H1 (cell line): ENCODE measurements around the gene ANGEL2. TPM values are rescaled to one million over a fixed set of nuclear protein-coding genes. Genes with fewer than 3 reads are reported as not detected.
"Not testable (repeated sequence)": the region's sequence is repeated elsewhere in the genome, so short reads cannot be mapped to it uniquely, and the experiment has no call there.

ENCODE experiments used
- CTCF ChIA-PET: fragments of 300-600 bp; sonication (Branson Sonifier 250); formaldehyde crosslinking; loops from one replicate; lab custom pipeline; 2021; ENCODE audit not compliant: partially characterized antibody; lab: Charles Lee
- POLR2A ChIA-PET: fragments of 300-600 bp; sonication (Branson Sonifier 250); formaldehyde crosslinking; loops from one replicate; lab custom pipeline; 2021; ENCODE audit warnings: inconsistent platforms; ENCODE audit not compliant: partially characterized antibody; lab: Charles Lee
- DNase-seq, 2 experiments: peaks; one replicate each; pipeline versions ENCODE4 v3.0.0 to v3.0.0-alpha.2; 2010 to 2022; ENCODE audit warnings: low spot score in 2 of 2, low read depth in 1 of 2, mixed read lengths in 1 of 2
- FAIRE-seq: peaks from 2 replicates; lab custom pipeline; 2011; peaks lifted over from hg19 to GRCh38; lab: Jason Lieb, UNC
- H2AFZ ChIP-seq: 2 replicates; pipeline ENCODE4 v1.8.1; 2012; ENCODE audit warnings: low read length, inconsistent platforms
- H2AK5ac ChIP-seq: 2 replicates; pipeline ENCODE4 v1.6.1; 2013; ENCODE audit warnings: low read depth, low read length
- H2BK120ac ChIP-seq: replicated peaks from 2 replicates; pipeline ENCODE3; 2013; ENCODE audit warnings: low read depth, low read length, inconsistent platforms
- H2BK12ac ChIP-seq: 2 replicates; pipeline ENCODE4 v1.6.1; 2013; ENCODE audit warnings: low read depth, low read length
- H2BK15ac ChIP-seq: 2 replicates; pipeline ENCODE4 v1.6.1; 2013; ENCODE audit warnings: low read length
- H2BK20ac ChIP-seq: 2 replicates; pipeline ENCODE4 v1.6.1; 2013; ENCODE audit warnings: low read length
- H2BK5ac ChIP-seq: 2 replicates; pipeline ENCODE4 v1.6.1; 2013; ENCODE audit warnings: low read depth, low read length
- H3K14ac ChIP-seq: 2 replicates; pipeline ENCODE4 v1.6.1; 2013; ENCODE audit warnings: inconsistent platforms; ENCODE audit not compliant: insufficient read length
- H3K18ac ChIP-seq: 2 replicates; pipeline ENCODE4 v1.6.1; 2013; ENCODE audit warnings: low read length; ENCODE audit errors: extremely low read depth
- H3K23ac ChIP-seq: 2 replicates; pipeline ENCODE4 v1.6.1; 2013; ENCODE audit warnings: inconsistent platforms; ENCODE audit not compliant: insufficient read length
- H3K23me2 ChIP-seq: 2 replicates; pipeline ENCODE4 v1.6.1; 2013; ENCODE audit warnings: low read depth, low read length
- H3K27ac ChIP-seq: 2 replicates; pipeline ENCODE4 v1.6.1; 2011; ENCODE audit warnings: low read depth, low read length, inconsistent platforms
- H3K27me3 ChIP-seq, 4 experiments: replicated peaks in 1 of 4; 1 replicate in 1 of 4; 2 replicates in 3 of 4; pipeline versions ENCODE4 v1.6.1 to v1.8.1; 2011 to 2013; ENCODE audit warnings: low read length in 3 of 4, mild to moderate bottlenecking in 3 of 4, inconsistent platforms in 2 of 4, mixed read lengths in 2 of 4, moderate library complexity in 1 of 4; ENCODE audit not compliant: control insufficient read depth in 3 of 4, insufficient read depth in 3 of 4; ENCODE audit errors: extremely low read depth in 1 of 4
- H3K36me3 ChIP-seq, 4 experiments: 2 replicates each; pipeline versions ENCODE4 v1.6.1 to v1.8.1; 2011 to 2013; ENCODE audit warnings: mild to moderate bottlenecking in 4 of 4, low read length in 3 of 4, moderate library complexity in 2 of 4, control low read depth in 1 of 4, inconsistent platforms in 1 of 4; ENCODE audit not compliant: insufficient read depth in 4 of 4, control insufficient read depth in 2 of 4
- H3K4ac ChIP-seq: replicated peaks from 2 replicates; pipeline ENCODE3; 2013; ENCODE audit warnings: low read length, low read depth, mixed read lengths, inconsistent platforms; ENCODE audit not compliant: insufficient read length
- H3K4me1 ChIP-seq, 4 experiments: replicated peaks in 1 of 4; 1 replicate in 1 of 4; 2 replicates in 3 of 4; pipeline versions ENCODE4 v1.6.1 to v1.8.1; 2011 to 2013; ENCODE audit warnings: low read length in 3 of 4, inconsistent platforms in 2 of 4, mixed read lengths in 1 of 4; ENCODE audit not compliant: insufficient read depth in 4 of 4, control insufficient read depth in 3 of 4
- H3K4me2 ChIP-seq, 2 experiments: 2 replicates each; pipeline versions ENCODE4 v1.6.1 to v1.8.1; 2011 to 2013; ENCODE audit warnings: low read depth in 2 of 2, low read length in 2 of 2, control low read depth in 1 of 2, inconsistent platforms in 1 of 2, mild to moderate bottlenecking in 1 of 2; ENCODE audit not compliant: insufficient read depth in 1 of 2
- H3K4me3 ChIP-seq, 4 experiments: fragments of 200-600, 300-600 bp in 1 of 4; sonication (generic), shearing (Covaris generic), sonication (Bioruptor Twin) in 1 of 4; 2 replicates each; pipeline versions ENCODE4 v1.5.1 to v1.8.1; 2011 to 2016; ENCODE audit warnings: low read length in 4 of 4, low read depth in 3 of 4, control low read depth in 2 of 4, inconsistent platforms in 2 of 4, mild to moderate bottlenecking in 2 of 4, mixed read lengths in 1 of 4, moderate library complexity in 1 of 4; ENCODE audit not compliant: insufficient read depth in 2 of 4; ENCODE audit errors: extremely low read depth in 1 of 4
- H3K56ac ChIP-seq: replicated peaks from 2 replicates; pipeline ENCODE3; 2013; ENCODE audit warnings: low read depth, mild to moderate bottlenecking, mixed read lengths, low read length, inconsistent platforms; ENCODE audit not compliant: insufficient read length
- H3K79me1 ChIP-seq: 2 replicates; pipeline ENCODE4 v1.6.1; 2013; ENCODE audit warnings: low read depth, low read length, control low read depth
- H3K79me2 ChIP-seq, 2 experiments: 2 replicates each; pipeline versions ENCODE4 v1.6.1 to v1.8.1; 2012 to 2013; ENCODE audit warnings: low read length in 2 of 2, mild to moderate bottlenecking in 2 of 2, inconsistent platforms in 1 of 2; ENCODE audit not compliant: insufficient read depth in 2 of 2, control insufficient read depth in 1 of 2
- H3K9ac ChIP-seq, 4 experiments: replicated peaks in 1 of 4; 1 replicate in 1 of 4; 2 replicates in 3 of 4; pipeline versions ENCODE4 v1.6.1 to v1.8.1; 2011 to 2013; ENCODE audit warnings: low read depth in 3 of 4, low read length in 3 of 4, control low read depth in 2 of 4, mild to moderate bottlenecking in 2 of 4, moderate library complexity in 2 of 4, inconsistent platforms in 1 of 4; ENCODE audit errors: extremely low read depth in 1 of 4
- H3K9me3 ChIP-seq, 2 experiments: 2 replicates each; pipeline versions ENCODE4 v1.6.1 to v1.8.1; 2012 to 2013; ENCODE audit warnings: mild to moderate bottlenecking in 2 of 2, moderate library complexity in 2 of 2, control low read depth in 1 of 2, inconsistent platforms in 1 of 2, low read depth in 1 of 2, low read length in 1 of 2, mixed read lengths in 1 of 2; ENCODE audit not compliant: insufficient read depth in 2 of 2
- H4K20me1 ChIP-seq, 2 experiments: replicated peaks in 1 of 2; 2 replicates each; pipeline versions ENCODE3 to v1.8.1; 2011 to 2013; ENCODE audit warnings: inconsistent platforms in 2 of 2, low read length in 2 of 2, mild to moderate bottlenecking in 1 of 2; ENCODE audit not compliant: insufficient read depth in 2 of 2, control insufficient read depth in 1 of 2
- H4K5ac ChIP-seq: 2 replicates; pipeline ENCODE4 v1.6.1; 2013; ENCODE audit warnings: low read length, low read depth, mixed read lengths, inconsistent platforms; ENCODE audit not compliant: insufficient read length
- H4K8ac ChIP-seq: 2 replicates; pipeline ENCODE4 v1.8.0; 2013; ENCODE audit warnings: mild to moderate bottlenecking, moderate library complexity, low read length, inconsistent platforms; ENCODE audit not compliant: insufficient read depth; ENCODE audit errors: extremely low read depth
- H4K91ac ChIP-seq: replicated peaks from 2 replicates; pipeline ENCODE3; 2013; ENCODE audit warnings: low read length, mixed read lengths, inconsistent platforms; ENCODE audit not compliant: insufficient read length
- WGBS, 2 experiments: shearing (Covaris generic) in 1 of 2; methylation state at CpG; one replicate each; pipeline versions ENCODE4 v1.1.6 to v1.1.7; 2013 to 2015; ENCODE audit warnings: low lambda C conversion rate in 2 of 2, mixed read lengths in 2 of 2, inconsistent platforms in 1 of 2, low coverage in 1 of 2, missing lambda C conversion rate in 1 of 2; ENCODE audit not compliant: insufficient replicate concordance in 2 of 2, insufficient coverage in 1 of 2, insufficient read length in 1 of 2; ENCODE audit errors: extremely low coverage in 1 of 2, missing lambda C conversion rate in 1 of 2; 5-methylcytosine and 5-hydroxymethylcytosine counted together
- polyA plus RNA-seq, 7 experiments: library from polyadenylated mRNA; depleted of rRNA in 3 of 7; stranded (reverse) in 5 of 7; unstranded in 2 of 7; fragments of >200 nt in 5 of 7; fragments of 200-250 nt in 2 of 7; gene quantifications; 1 replicate in 5 of 7; 2 replicates in 1 of 7; 4 replicates in 1 of 7; pipeline versions ENCODE4 v1.2.1 to v1.2.3, GENCODE V29; 2011 to 2013; ENCODE audit warnings: missing spikeins in 2 of 7, mixed read lengths in 2 of 7
- total RNA-seq: library from RNA; stranded (reverse); fragmentation: NEBNext Ultra II Directional; extraction: Animal tissue kit (Norgen Biotek cat#: 25700); gene quantifications from 2 replicates; pipeline ENCODE4 v1.2.1, GENCODE V29; 2021

Gene ANGEL2
- total and polyA plus RNA-seq, 2 of the 8 experiments (the other 6 are each of a cell fraction or from before 2014, with no cell fraction given), result 18.1 to 39.9 TPM

GRCh38 chr1:213027024-213027423, 11.4 kb upstream of the ANGEL2 start:
- CTCF ChIA-PET, H3K9ac ChIP-seq, H2BK20ac ChIP-seq, H3K4me3 ChIP-seq, H4K20me1 ChIP-seq, H3K23me2 ChIP-seq, H3K4me1 ChIP-seq, H2BK120ac ChIP-seq, H3K23ac ChIP-seq, H2AK5ac ChIP-seq, H3K14ac ChIP-seq, H4K91ac ChIP-seq, POLR2A ChIA-PET, H3K4ac ChIP-seq, H2BK5ac ChIP-seq, H2AFZ ChIP-seq, DNase-seq, H3K56ac ChIP-seq, H4K5ac ChIP-seq, H3K27me3 ChIP-seq, H3K36me3 ChIP-seq, H3K4me2 ChIP-seq, H3K18ac ChIP-seq, H3K27ac ChIP-seq, H4K8ac ChIP-seq, FAIRE-seq, H2BK12ac ChIP-seq, H3K79me1 ChIP-seq, H3K9me3 ChIP-seq, H2BK15ac ChIP-seq, H3K79me2 ChIP-seq: not testable (repeated sequence)
- 84% methylated on average over 3 of the region's 3 CpGs; no CpG with 5 or more reads in 1 of the 2 experiments for WGBS, 2 experiments
